Measurements from ENCODE around the gene CRYBG1.

CRYBG1 gene, protein sequence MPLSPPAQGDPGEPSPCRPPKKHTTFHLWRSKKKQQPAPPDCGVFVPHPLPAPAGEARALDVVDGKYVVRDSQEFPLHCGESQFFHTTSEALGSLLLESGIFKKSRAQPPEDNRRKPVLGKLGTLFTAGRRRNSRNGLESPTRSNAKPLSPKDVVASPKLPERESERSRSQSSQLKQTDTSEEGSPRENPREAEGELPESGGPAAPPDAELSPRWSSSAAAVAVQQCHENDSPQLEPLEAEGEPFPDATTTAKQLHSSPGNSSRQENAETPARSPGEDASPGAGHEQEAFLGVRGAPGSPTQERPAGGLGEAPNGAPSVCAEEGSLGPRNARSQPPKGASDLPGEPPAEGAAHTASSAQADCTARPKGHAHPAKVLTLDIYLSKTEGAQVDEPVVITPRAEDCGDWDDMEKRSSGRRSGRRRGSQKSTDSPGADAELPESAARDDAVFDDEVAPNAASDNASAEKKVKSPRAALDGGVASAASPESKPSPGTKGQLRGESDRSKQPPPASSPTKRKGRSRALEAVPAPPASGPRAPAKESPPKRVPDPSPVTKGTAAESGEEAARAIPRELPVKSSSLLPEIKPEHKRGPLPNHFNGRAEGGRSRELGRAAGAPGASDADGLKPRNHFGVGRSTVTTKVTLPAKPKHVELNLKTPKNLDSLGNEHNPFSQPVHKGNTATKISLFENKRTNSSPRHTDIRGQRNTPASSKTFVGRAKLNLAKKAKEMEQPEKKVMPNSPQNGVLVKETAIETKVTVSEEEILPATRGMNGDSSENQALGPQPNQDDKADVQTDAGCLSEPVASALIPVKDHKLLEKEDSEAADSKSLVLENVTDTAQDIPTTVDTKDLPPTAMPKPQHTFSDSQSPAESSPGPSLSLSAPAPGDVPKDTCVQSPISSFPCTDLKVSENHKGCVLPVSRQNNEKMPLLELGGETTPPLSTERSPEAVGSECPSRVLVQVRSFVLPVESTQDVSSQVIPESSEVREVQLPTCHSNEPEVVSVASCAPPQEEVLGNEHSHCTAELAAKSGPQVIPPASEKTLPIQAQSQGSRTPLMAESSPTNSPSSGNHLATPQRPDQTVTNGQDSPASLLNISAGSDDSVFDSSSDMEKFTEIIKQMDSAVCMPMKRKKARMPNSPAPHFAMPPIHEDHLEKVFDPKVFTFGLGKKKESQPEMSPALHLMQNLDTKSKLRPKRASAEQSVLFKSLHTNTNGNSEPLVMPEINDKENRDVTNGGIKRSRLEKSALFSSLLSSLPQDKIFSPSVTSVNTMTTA (N-terminal part only)

DNA sequence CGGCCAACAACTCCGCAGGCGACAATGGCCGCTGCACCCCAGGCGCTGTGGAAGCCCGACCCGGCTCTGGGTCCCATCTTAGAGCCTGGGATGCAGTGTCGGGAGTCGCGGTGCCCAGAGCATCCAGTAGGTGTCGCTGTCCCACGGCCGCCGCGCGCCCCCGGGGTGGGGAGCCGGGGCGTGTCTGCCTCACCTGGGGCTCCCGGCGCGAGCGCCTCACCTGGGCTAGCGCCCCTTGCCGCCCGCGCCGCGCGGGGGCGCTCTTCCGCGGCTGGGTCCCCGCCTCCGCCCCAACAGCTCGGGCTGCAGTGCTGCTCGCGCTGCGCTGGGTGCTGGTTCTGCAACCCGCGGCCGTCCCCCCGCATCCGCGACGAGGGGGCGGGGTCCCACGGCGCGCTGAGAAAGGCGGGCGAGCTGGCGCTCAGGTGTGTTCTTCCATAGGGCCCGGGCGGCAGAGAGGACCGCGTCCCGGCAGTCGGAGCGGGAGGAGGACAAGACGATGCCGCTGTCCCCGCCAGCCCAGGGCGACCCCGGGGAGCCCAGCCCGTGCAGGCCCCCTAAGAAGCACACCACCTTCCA is at the start of gene CRYBG1:
TSS of gene CRYBG1 (plus strand) at position 308 of the 579 bp plus-strand sequence. CDS start at position 500, 192 bp downstream.
- peak; percentile 20 for DNase-seq

DNA sequence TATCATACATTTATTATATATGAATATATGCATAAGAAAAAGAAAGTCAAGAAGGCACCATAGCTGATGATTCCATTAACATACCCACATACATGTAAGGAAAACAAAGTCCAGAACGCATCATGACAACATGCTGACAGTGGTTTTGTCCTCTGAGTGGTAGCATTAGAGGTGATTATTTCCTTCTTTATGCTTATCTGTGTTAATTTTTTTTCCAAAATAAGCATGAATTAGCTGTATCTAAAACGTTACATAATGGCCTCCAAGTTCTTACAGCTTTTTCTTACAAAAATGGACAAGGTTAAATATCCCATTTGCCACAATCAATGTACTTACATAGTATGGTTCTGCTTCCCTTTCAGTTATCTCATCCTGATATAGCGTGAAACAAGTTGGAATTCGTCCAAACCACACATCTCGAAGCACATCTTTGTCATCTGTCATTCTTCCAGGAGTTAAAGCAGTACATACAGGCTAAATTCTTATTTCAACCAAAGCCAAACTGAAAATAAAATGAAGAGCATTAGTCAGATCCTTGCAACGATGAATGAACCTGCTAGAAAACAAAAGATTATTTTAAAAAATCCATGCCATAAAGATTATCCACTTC is 44.6 kb upstream of the CRYBG1 start:
- no peak for DNase-seq

DNA sequence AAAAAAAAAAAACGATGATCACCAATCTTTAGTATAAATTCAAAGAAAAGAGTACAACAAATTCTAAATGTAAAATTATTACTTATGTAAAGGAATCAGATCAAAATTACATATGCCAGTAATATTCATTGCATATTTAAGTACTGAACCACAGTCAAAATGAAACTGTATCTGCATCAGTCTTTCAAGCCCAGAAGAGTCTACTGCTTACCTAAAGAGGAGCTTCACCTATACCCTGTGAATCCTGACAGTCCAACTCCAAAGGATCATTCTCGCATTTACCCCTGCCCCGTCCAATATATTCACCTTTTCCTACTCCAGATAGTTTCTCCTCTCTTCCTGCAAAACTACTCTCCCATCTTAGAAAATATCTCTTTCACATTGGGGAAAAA is 44.1 kb upstream of the CRYBG1 start:
- DNase-seq, result no peak

DNA sequence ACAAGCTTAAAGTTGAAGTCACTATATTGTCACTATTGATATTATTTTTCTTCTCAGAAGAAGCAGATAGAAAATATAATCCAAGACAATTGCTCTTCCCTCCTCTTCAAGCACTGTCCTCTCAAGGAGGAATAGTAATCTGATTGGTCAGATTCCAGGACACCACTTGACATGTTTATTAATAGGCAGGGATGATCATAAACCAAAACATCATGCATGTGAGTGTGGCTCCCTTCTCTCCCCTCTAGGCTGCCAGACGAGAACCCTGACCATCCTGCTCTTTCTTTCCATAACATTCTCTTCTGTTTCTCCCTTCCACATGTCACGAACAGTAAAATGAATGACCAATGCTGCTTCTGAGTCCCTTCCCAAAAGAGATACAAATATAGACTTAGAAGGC is 42.5 kb upstream of the CRYBG1 start:
- DNase-seq, result no peak

DNA sequence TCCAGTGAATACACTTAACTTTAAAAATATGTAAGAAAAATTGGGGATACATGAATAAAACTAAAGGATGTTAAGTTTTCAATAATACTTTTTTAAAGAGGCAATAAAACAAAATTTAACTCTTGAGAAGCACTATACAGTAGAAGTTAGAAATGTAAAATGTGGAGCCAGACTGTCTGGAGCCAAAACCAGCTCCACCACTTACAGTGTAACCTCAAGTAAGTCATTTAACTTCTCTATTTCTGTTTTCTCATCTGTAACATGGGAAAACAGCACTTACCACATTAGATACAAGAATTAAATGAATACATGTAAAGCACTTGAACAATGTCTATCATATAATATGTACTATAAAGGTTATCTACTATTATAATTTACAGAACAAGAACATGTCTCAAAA is 41.7 kb upstream of the CRYBG1 start:
- DNase-seq, result no peak

DNA sequence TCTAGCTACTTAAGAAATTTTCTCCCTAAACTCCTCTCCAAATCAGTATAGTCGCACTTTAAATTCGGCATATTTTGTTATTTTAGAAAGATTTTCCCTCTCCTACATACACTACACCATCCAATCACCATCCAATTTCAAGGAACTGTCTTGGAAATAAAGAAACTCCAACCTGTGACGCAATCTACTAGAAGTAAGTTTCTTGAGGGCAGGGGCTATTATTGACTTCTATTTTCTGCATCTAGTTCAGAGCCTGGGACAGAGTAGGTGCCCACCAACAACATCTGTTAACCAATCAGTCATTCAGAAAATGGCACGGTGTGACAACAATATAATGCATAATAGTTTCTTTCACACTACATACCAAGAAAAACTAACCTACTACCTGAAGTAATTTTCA is 38.6 kb upstream of the CRYBG1 start:
- no peak for DNase-seq

DNA sequence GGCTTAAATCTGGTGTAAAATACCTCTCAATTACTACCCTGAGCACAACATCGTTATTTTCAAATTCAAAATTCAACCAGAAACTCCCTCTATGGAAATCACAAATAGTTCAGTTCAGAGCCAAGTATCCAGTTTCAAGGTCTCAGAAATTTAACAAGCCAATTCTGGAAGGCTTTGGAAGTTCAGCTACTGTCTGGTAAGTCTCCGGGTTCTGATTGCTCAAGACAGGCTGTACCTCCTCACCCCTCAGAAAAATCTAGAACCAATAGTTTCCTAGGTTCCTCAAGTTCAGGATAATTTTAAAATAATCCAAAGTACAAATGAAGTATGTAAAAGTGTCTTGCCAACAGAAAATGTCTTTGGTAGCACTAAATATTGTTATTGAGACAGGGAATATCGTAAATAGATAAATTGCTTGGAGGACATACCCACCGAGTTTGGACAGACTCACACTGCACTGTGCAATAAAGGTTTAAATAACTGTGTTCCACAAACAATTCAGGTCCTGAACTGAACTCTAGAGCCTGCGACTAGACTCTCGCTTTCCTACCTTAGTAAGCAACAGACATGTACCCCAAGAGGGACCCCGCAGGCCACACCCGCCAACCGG is 35.7 kb upstream of the CRYBG1 start:
- DNase-seq, result no peak

DNA sequence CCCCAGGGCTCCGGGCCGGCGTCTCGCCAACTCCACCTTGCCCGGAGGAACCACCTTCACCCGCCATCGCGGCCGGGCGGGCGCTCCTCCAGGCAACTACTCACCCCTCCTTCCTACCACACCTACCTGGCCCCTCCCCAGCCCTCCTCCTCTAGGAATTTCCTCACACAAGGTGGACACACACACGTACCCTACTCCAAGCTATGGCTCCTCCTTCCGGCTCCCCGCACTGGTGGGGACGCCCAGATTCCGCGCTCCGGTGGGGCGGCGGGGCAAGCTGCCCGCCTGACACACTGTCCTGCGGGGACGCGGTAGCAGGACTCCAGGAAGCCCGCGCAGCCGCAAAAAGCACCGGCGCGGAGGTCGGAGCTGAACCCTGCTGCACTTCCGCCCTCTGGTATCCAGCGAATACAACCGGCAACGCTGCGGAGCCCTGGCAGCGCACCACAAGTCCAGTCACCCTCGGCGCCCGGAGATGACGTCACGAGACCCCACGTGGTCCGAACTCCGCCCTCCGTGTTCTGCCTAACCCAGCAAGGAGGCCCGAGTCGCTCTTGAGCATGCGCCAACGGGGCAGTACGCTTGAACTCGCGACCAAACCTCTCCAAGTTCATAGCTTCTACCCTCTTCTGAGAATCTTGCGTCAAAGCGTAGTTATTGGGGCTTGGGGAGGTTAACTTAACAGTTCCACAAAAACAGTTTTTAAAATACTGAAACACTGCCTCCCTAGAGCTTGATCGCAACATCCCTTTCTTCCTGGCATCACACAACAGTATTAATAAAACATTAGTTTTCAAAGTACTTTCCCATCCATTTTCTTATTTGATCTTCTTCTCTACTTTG is 35.0 kb upstream of the CRYBG1 start, which contains the start of gene ATG5:
TSS of gene ATG5 (minus strand) at position 425 of the 843 bp plus-strand sequence. CDS start 9,552 bp downstream, outside the sequence.
- DNase-seq, result peak; percentile 97

DNA sequence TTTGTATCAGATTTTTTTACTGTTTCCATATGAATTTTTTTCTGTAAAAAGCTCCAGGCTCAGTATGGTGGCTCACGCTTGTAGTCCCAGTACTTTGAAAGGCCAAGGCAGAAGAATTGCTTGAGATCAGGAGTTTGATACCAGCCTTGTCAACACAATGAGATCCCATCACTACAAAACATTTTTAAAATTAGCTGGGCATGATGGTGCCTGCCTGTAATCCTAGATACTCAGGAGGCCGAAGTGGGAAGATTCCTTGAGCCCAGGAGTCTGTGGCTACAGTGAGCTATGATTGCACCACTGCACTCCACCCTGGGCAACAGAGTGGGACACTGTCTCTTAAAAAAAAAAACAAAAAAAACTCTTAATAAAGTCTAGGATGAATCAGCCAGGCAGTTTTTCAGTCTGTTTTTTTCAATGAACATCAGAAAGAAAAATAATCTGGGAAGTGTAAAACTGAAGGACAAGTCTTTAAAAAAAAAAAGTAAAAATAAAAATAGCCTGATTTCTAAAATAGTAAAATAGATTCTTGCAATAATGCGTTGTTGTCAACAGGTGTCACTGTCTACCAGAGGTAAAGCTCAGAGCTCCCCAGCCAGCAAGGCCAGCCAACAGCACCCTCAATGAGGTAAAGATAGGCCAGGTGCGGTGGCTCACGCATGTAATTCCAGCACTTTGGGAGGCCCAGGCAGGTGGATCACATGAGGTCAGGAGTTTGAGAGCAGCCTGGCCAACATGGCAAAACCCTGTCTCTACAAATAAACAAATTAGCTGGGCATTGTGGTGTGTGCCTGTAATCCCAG is 25.7 kb upstream of the CRYBG1 start:
- peak; percentile 1 for DNase-seq

DNA sequence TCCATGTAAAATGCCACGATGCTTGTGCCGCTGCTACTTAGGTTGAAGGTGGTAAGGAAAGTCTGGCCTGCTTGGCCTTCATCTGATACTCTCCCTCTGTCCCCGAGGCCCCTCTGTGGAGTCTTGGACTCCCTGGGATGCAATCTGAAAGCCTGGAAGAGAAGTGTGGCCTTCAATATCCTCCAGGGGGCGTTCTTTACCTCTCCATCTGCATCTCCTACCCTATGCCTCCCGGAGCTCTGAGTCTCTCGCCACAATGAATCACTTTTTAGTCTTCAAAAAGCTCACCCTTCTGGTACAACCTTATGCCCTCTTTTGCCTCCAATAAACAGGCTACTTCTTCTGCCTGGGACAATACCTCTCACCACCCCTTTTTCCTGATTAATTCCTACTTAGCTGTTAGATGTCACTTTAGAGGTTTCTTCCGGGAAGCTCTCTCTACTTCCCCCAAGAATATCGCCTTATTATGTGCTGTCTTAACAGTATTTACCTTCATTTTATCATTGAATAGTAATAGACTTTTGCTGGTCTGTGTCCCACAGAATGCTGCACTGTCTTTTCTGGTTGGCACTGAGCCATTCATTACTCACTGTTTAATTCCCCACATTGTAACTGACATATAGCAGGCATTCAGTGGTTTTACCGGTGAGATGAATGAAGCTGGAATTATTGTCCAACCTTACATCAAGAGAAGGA is 21.0 kb upstream of the CRYBG1 start:
- DNase-seq, result peak; percentile 60

DNA sequence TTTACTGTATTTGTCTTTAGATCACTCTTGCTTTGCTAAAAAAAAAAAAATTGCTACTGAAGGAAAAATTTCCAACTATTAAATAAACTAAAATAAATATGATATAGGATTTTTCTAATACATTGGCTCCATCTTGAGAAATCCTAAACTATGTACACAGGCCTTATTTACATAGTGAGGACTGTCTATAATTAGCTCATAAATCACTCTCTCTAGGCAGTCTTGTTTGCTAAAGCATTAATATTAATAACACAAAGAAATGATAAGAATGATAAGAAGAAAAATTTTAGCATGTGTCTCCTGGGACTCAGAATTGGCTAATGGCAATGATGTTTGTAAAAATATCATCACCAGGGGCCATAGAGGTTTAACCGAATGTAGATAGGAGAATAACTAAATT is 13.3 kb upstream of the CRYBG1 start:
- no peak for DNase-seq

DNA sequence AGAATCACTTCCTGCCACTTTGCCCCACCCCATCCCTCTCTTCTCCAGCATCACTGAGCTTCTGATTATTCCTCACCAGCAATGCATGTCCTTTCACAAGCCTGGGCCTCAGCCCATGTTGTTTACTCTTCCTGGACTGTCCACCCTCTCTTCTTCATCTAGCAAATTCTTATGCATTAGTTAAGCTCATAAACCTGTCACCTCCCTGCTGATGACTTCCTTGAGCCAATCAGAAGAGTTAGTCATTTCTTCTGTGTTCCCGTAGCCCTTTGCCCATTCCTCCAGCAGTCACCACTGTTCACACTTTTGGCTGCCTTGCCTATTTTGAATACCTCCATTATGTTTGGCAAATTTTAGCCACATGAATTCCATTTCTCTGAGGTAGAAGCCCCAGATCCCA is 4.1 kb upstream of the CRYBG1 start:
- no peak for DNase-seq

DNA sequence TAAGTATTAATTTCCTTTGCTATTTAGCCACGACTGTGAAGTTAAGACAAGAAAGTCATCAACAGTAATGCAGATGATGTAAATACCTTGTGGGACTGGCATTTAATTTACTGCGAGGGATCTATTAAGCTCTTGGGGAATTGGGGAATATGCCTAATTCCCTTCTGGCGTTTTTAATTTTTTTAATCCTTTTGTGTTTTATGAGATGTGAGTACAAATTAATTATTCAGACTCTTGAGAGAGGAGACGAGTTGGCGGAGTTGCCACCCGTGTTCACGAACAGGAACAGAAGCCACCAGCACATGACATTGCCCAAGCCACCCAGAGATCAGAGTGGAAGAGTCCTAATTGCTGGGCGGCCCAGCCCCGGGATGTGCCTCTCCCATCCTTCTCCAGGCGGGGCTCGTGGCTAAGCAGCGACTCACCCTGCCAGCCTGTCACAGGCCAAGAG is 533 bp upstream of the CRYBG1 start:
- DNase-seq, result no peak

DNA sequence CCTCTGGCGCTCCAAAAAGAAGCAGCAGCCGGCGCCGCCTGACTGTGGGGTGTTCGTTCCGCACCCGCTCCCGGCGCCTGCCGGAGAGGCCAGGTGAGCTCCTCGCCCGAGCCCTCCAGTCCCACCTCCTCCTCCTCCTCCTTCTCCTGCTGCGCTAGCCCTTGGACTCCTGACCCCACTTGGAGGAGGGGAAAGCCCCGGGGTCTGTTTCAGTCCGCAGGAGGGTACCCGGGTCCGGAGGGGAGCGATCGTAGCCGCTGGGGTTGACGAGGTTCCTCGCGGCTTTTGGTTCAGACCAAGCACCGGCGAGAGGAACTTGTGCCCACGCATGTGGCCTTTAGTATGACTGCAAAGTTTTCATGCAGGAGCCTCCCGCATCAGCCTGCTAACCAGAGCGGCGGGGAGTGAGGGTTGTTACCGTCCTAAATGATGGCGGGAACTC is 493 bp downstream of the CRYBG1 start:
- no peak for DNase-seq

DNA sequence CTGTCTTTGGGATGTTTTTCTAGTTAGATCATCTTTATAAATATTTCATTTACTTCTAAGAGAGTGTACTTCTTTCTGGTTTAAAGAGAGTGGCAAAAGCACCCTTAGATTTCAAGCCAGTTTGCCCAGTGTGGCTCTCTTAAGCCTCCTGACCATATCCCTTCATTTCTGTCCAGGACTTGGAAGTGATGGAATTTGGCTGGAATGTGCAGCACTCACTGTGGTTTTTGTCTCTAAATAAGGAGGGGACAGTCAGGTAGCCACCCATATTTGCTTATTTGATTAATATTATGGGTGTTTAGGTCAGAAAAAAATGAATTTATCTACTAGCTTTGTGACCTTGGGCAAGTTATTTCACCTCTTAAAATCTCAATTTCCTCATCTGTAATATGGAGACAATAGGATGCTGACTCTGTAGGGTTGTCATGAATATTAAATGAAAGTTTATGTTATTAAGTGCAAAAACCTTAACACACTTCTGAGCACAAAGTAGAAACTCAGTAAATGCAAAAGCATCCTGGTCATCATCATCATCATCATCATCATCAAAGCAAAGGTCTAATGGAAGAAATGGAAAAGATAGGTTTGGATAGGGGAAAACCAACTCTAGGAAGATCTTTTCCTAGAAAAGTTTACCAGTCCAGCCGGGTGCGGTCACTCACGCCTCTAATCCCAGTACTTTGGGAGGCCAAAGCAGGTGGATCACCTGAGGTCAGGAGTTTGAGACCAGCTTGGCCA is 3.1 kb downstream of the CRYBG1 start:
- no peak for DNase-seq

DNA sequence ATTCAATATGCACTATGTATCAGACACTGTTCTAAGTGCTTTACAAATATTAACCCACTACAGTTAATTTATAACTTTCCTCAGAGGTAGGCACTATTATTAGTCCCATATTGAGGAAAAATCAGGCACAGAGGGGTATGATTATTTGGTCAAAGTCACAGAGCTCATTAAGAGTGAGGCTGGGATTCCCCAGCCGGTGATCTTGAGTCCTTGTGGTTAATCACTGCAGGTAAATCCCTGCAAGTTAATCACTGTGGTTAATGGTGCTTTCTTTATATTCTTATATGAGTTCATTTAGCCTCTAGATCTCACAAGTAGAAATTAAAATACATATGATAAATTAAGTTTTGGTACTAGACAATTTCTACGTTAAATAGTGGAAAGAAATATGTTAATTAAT is 9.2 kb downstream of the CRYBG1 start:
- DNase-seq, result no peak

DNA sequence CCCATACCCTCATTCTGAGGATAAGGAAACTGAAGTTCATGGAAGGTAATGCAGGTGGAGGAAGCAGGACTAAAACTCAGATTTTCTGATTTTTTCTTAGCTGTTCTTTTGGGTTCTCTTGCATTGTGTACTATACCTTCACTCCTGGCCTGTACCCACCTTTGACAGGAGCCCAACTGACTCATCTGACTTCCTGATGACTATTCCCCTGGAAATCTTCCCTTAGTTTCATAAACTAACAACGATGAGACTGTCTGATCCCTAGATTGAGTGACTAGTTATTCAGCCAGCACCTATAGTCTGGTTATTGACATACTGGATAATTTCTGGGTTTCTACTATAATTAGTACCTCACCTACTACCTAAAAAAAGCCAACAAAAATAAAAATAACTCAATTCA is 10.1 kb downstream of the CRYBG1 start:
- DNase-seq, result no peak

DNA sequence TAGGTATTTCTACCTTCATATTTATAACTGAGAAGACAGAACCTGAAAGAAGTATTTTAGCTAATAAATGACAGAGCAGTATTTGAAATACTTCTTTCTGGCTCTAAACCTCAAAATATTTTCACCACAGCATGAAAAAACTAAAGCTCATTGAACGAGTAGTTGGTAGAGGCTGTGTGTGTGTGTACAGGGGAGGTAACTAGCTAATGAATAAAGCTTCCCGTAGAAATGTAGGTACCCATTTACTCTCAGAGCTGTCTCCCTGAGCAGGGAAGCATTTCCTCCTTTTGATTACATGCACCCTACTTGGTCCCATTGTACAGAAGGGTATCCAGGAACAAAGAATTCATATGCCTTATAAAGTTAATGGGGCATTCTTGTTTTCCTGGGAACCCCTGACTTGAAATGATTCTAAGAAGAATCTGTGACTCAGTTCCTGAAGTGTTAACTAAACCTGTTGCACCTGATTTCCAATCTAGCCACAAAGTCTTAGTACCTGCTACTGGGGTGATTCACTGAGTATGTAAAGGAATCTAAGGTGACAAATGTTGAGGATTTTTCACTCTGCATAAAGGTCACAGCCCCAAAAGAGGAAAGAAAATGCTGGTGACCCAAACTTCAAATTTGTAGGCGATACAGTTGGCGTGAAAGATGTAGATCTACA is 12.5 kb downstream of the CRYBG1 start:
- no peak for DNase-seq
